ENCODE results near the gene PRTN3.

DNA sequence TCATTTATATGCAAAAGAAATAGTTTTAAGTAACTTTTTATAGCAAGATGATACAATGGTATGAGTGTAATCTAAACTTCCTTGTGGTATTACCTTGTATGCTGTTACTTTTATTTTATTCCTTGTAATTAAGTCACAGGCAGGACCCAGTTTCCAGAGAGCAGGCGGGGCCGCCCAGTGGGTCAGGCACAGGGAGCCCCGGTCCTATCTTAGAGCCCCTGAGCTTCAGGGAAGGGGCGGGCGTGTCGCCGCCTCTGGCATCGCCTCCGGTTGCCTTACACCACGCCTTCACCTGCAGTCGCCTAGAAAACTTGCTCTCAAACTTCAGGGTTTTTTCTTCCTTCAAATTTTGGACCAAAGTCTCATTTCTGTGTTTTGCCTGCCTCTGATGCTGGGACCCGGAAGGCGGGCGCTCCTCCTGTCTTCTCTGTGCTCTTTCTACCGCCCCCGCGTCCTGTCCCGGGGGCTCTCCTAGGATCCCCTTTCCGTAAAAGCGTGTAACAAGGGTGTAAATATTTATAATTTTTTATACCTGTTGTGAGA is 29.2 kb upstream of the PRTN3 start:
- TF ChIP-seq, protein P1, sequence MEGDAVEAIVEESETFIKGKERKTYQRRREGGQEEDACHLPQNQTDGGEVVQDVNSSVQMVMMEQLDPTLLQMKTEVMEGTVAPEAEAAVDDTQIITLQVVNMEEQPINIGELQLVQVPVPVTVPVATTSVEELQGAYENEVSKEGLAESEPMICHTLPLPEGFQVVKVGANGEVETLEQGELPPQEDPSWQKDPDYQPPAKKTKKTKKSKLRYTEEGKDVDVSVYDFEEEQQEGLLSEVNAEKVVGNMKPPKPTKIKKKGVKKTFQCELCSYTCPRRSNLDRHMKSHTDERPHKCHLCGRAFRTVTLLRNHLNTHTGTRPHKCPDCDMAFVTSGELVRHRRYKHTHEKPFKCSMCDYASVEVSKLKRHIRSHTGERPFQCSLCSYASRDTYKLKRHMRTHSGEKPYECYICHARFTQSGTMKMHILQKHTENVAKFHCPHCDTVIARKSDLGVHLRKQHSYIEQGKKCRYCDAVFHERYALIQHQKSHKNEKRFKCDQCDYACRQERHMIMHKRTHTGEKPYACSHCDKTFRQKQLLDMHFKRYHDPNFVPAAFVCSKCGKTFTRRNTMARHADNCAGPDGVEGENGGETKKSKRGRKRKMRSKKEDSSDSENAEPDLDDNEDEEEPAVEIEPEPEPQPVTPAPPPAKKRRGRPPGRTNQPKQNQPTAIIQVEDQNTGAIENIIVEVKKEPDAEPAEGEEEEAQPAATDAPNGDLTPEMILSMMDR (IDR thresholded peaks at IDR 0.05), result no peak
- no peak for TF ChIP-seq POLR2A (IDR thresholded peaks at IDR 0.05)

Data from adrenal gland (tissue), 5 donors.